H9 (cell line): ENCODE results near the gene ADAMTS3. TPM values are rescaled to one million over a fixed set of nuclear protein-coding genes. Genes with fewer than 3 reads are reported as not detected.

Source experiments
- DNase-seq: peaks from one replicate; pipeline ENCODE4 v3.0.0-alpha.2; 2017
- H2AFZ ChIP-seq: one replicate; pipeline ENCODE4 v1.6.1; 2013; ENCODE audit warnings: mild to moderate bottlenecking, low read length, control low read depth, moderate library complexity
- H2AK5ac ChIP-seq: 2 replicates; pipeline ENCODE4 v1.6.1; 2013; ENCODE audit warnings: low read length, control low read depth, mixed read lengths; ENCODE audit not compliant: insufficient read length
- H2BK120ac ChIP-seq: one replicate; pipeline ENCODE4 v1.6.1; 2013; ENCODE audit warnings: low read depth, mild to moderate bottlenecking, low read length, control low read depth, inconsistent platforms; ENCODE audit not compliant: poor library complexity, severe bottlenecking
- H2BK12ac ChIP-seq: 2 replicates; pipeline ENCODE4 v1.6.1; 2013; ENCODE audit warnings: low read length, control low read depth, mixed read lengths, low read depth; ENCODE audit not compliant: insufficient read length
- H2BK15ac ChIP-seq: 2 replicates; pipeline ENCODE4 v1.6.1; 2013; ENCODE audit warnings: low read depth, low read length, control low read depth
- H2BK20ac ChIP-seq: one replicate; pipeline ENCODE4 v1.6.1; 2013; ENCODE audit warnings: low read depth, mild to moderate bottlenecking, low read length, control low read depth, inconsistent platforms; ENCODE audit not compliant: poor library complexity, severe bottlenecking
- H2BK5ac ChIP-seq: 2 replicates; pipeline ENCODE4 v1.6.1; 2013; ENCODE audit warnings: low read length, control low read depth, mixed read lengths; ENCODE audit not compliant: insufficient read length
- H3K14ac ChIP-seq: 2 replicates; pipeline ENCODE4 v1.6.1; 2013; ENCODE audit warnings: low read length, control low read depth; ENCODE audit not compliant: insufficient read depth
- H3K18ac ChIP-seq: 2 replicates; pipeline ENCODE4 v1.6.1; 2013; ENCODE audit warnings: low read depth, mild to moderate bottlenecking, mixed read lengths, low read length, control low read depth; ENCODE audit not compliant: insufficient read length
- H3K23ac ChIP-seq: 2 replicates; pipeline ENCODE4 v1.6.1; 2013; ENCODE audit warnings: low read length, control low read depth, mixed read lengths, low read depth; ENCODE audit not compliant: insufficient read length
- H3K23me2 ChIP-seq: 2 replicates; pipeline ENCODE4 v1.6.1; 2013; ENCODE audit warnings: low read depth, mild to moderate bottlenecking, mixed read lengths, low read length, control low read depth; ENCODE audit not compliant: insufficient read length, poor library complexity, severe bottlenecking
- H3K27ac ChIP-seq: 2 replicates; pipeline ENCODE4 v1.5.1; 2013; ENCODE audit warnings: low read length, control low read depth, mixed read lengths, low read depth; ENCODE audit not compliant: insufficient read length
- H3K27me3 ChIP-seq: 2 replicates; pipeline ENCODE4 v1.6.1; 2013; ENCODE audit warnings: low read length, control low read depth, inconsistent platforms; ENCODE audit not compliant: insufficient read depth
- H3K4ac ChIP-seq: 2 replicates; pipeline ENCODE4 v1.6.1; 2013; ENCODE audit warnings: low read depth, mild to moderate bottlenecking, control low read depth, inconsistent platforms, low read length, moderate library complexity
- H3K4me1 ChIP-seq: 2 replicates; pipeline ENCODE4 v1.6.1; 2013; ENCODE audit warnings: low read length, control low read depth, inconsistent platforms; ENCODE audit not compliant: insufficient read depth
- H3K4me2 ChIP-seq: 2 replicates; pipeline ENCODE4 v1.6.1; 2013; ENCODE audit warnings: low read length, control low read depth, mixed read lengths; ENCODE audit not compliant: insufficient read length, insufficient read depth
- H3K56ac ChIP-seq: 2 replicates; pipeline ENCODE4 v1.6.1; 2013; ENCODE audit warnings: low read depth, mild to moderate bottlenecking, mixed read lengths, low read length, control low read depth; ENCODE audit not compliant: insufficient read length
- H3K79me1 ChIP-seq: 2 replicates; pipeline ENCODE4 v1.6.1; 2013; ENCODE audit warnings: low read depth, mild to moderate bottlenecking, moderate library complexity, low read length, control low read depth, inconsistent platforms; ENCODE audit not compliant: insufficient read depth, poor library complexity, severe bottlenecking
- H3K79me2 ChIP-seq: 2 replicates; pipeline ENCODE4 v1.6.1; 2013; ENCODE audit warnings: low read length, control low read depth, inconsistent platforms; ENCODE audit not compliant: insufficient read depth
- H3K9ac ChIP-seq: 2 replicates; pipeline ENCODE4 v1.6.1; 2013; ENCODE audit warnings: low read length, control low read depth, mixed read lengths; ENCODE audit not compliant: insufficient read length; ENCODE audit errors: extremely low read depth
- H3K9me3 ChIP-seq: one replicate; pipeline ENCODE4 v1.6.1; 2013; ENCODE audit warnings: low read depth, low read length, inconsistent platforms; ENCODE audit not compliant: control insufficient read depth
- H3T11ph ChIP-seq: one replicate; pipeline ENCODE4 v1.6.1; 2013; ENCODE audit warnings: mild to moderate bottlenecking, low read length, control low read depth, inconsistent platforms
- H4K20me1 ChIP-seq: one replicate; pipeline ENCODE4 v1.6.1; 2013; ENCODE audit not compliant: control insufficient read depth, insufficient read length, insufficient read depth
- H4K5ac ChIP-seq: 2 replicates; pipeline ENCODE4 v1.6.1; 2013; ENCODE audit warnings: low read depth, mild to moderate bottlenecking, mixed read lengths, low read length, control low read depth; ENCODE audit not compliant: insufficient read length
- H4K8ac ChIP-seq: replicated peaks from 2 replicates; pipeline ENCODE4 v1.6.1; 2013; ENCODE audit warnings: low read length, control low read depth, mixed read lengths, low read depth; ENCODE audit not compliant: insufficient read length
- H4K91ac ChIP-seq: 2 replicates; pipeline ENCODE4 v1.6.1; 2013; ENCODE audit warnings: low read depth, mild to moderate bottlenecking, moderate library complexity, mixed read lengths, low read length, control low read depth; ENCODE audit not compliant: insufficient read length
- H3K27ac Mint-ChIP-seq, 3 experiments: 2 replicates in 2 of 3; 3 replicates in 1 of 3; pipeline ENCODE4 v1.8.0; 2020 to 2021; ENCODE audit warnings: mixed read lengths in 3 of 3, mild to moderate bottlenecking in 1 of 3, moderate library complexity in 1 of 3
- H3K27me3 Mint-ChIP-seq: 2 replicates; pipeline ENCODE4 v1.8.0; 2021; ENCODE audit warnings: low read depth, mild to moderate bottlenecking, moderate library complexity, mixed read lengths
- H3K36me3 Mint-ChIP-seq, 3 experiments: 2 replicates in 2 of 3; 3 replicates in 1 of 3; pipeline ENCODE4 v1.8.0; 2020 to 2021; ENCODE audit warnings: low read depth in 3 of 3, mixed read lengths in 3 of 3; ENCODE audit not compliant: insufficient read depth in 1 of 3
- H3K4me1 Mint-ChIP-seq, 2 experiments: 2 replicates each; pipeline ENCODE4 v1.8.0; 2020; ENCODE audit warnings: mixed read lengths in 2 of 2
- H3K4me3 Mint-ChIP-seq, 2 experiments: 2 replicates in 1 of 2; 3 replicates in 1 of 2; pipeline ENCODE4 v1.8.0; 2020 to 2021; ENCODE audit warnings: mild to moderate bottlenecking in 2 of 2, mixed read lengths in 2 of 2, moderate library complexity in 1 of 2
- H3K9me3 Mint-ChIP-seq, 2 experiments: 2 replicates in 1 of 2; 3 replicates in 1 of 2; pipeline ENCODE4 v1.8.0; 2020; ENCODE audit warnings: mild to moderate bottlenecking in 2 of 2, mixed read lengths in 2 of 2, moderate library complexity in 1 of 2
- WGBS: extraction: QIAGEN DNeasy Blood & Tissue Kit; methylation state at CpG from one replicate; pipeline ENCODE4 v1.1.7; 2013; ENCODE audit warnings: missing lambda C conversion rate, low lambda C conversion rate, mixed read lengths; ENCODE audit not compliant: insufficient read length; ENCODE audit errors: extremely low coverage; 5-methylcytosine and 5-hydroxymethylcytosine counted together
- total RNA-seq: library from RNA; stranded (reverse); gene quantifications from 2 replicates; pipeline ENCODE4 v1.2.1, GENCODE V29; 2021
- TF ChIP-seq, protein P1 (sequence below): fragments of 200-600 bp; sonication (generic); conservative IDR thresholded peaks from 3 replicates; pipeline ENCODE4 v1.8.0; 2021; ENCODE audit warnings: antibody characterized with exemption, mild to moderate bottlenecking

ADAMTS3 gene
- total RNA-seq, 1 experiment from 2014 or later, result 1.1 TPM

GRCh38 chr4:72553540-72554337 lies 15.3 kb downstream of the ADAMTS3 start:
- Histone ChIP-seq H3K4me2 (no peak overlapping the region), H2BK5ac (no peak overlapping the region), H3K4ac (no peak overlapping the region), H3K79me2 (no peaks in the 10 kb centered on the region), H3K79me1 (no peaks in the 10 kb centered on the region), H3K23me2 (no peaks in the 10 kb centered on the region), H2AK5ac (no peak overlapping the region), H4K20me1 (no peaks in the 10 kb centered on the region), H4K8ac (no peak overlapping the region), H3K9ac (no peak overlapping the region), H2BK20ac (no peak overlapping the region), H3K4me1 (no peaks in the 10 kb centered on the region), H2AFZ (no peak overlapping the region), H4K91ac (no peak overlapping the region), H2BK120ac (no peak overlapping the region), H3K27ac (no peak overlapping the region), H3K23ac (no peak overlapping the region), H3K9me3 (no peaks in the 10 kb centered on the region), H3K27me3 (no peaks in the 10 kb centered on the region), H3K14ac (no peak overlapping the region), H2BK12ac (no peak overlapping the region), H3K56ac (no peak overlapping the region), H3K18ac (no peak overlapping the region), H3T11ph (no peak overlapping the region), H2BK15ac (no peak overlapping the region), H4K5ac (no peak overlapping the region)
- TF ChIP-seq, protein P1, sequence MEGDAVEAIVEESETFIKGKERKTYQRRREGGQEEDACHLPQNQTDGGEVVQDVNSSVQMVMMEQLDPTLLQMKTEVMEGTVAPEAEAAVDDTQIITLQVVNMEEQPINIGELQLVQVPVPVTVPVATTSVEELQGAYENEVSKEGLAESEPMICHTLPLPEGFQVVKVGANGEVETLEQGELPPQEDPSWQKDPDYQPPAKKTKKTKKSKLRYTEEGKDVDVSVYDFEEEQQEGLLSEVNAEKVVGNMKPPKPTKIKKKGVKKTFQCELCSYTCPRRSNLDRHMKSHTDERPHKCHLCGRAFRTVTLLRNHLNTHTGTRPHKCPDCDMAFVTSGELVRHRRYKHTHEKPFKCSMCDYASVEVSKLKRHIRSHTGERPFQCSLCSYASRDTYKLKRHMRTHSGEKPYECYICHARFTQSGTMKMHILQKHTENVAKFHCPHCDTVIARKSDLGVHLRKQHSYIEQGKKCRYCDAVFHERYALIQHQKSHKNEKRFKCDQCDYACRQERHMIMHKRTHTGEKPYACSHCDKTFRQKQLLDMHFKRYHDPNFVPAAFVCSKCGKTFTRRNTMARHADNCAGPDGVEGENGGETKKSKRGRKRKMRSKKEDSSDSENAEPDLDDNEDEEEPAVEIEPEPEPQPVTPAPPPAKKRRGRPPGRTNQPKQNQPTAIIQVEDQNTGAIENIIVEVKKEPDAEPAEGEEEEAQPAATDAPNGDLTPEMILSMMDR, result no peak
- Mint-ChIP-seq H3K4me1 (no peaks in the 10 kb centered on the region), H3K9me3 (no peaks in the 10 kb centered on the region), H3K27me3 (no peaks in the 10 kb centered on the region), H3K36me3 (no peaks in the 10 kb centered on the region), H3K4me3 (no peak overlapping the region), H3K27ac (no peak overlapping the region)
- no peak for DNase-seq
- WGBS, result no CpG with 5 or more reads among the region's 1 CpG
